Peyer's patch (tissue), 4 donors: ENCODE data around the gene PYGO2. TPM values are rescaled to one million over a fixed set of nuclear protein-coding genes. Genes with fewer than 3 reads are reported as not detected.

Experiments
- DNase-seq, 3 donors: peaks; one replicate each; pipeline ENCODE4 v3.0.0-alpha.2; 2017 to 2019
- H3K27ac ChIP-seq, 4 donors: fragments of 200-600 bp; sonication (generic); one replicate each; pipeline ENCODE4 v1.5.1; 2016 to 2019
- H3K27me3 ChIP-seq, 2 donors: fragments of 200-600 bp; sonication (generic); one replicate each; pipeline ENCODE4 v1.5.1; 2019
- H3K36me3 ChIP-seq, 3 donors: fragments of 200-600 bp; sonication (generic); one replicate each; pipeline ENCODE4 v1.5.1; 2016 to 2019
- H3K4me1 ChIP-seq, 4 donors: fragments of 200-600 bp; sonication (generic); one replicate each; pipeline ENCODE4 v1.5.1; 2016 to 2019
- H3K4me3 ChIP-seq, 4 donors: fragments of 200-600 bp; sonication (generic); 1 replicate in 3 of 4; 2 replicates in 1 of 4; pipeline ENCODE4 v1.5.1; 2016 to 2019; ENCODE audit warnings: mild to moderate bottlenecking in 1 of 4
- H3K9me3 ChIP-seq, 4 donors: fragments of 200-600 bp; sonication (generic); one replicate each; pipeline ENCODE4 v1.5.1; 2016 to 2019; ENCODE audit warnings: mild to moderate bottlenecking in 1 of 4
- POLR2A ChIP-seq, 2 donors: fragments of 450-650 bp; IDR thresholded peaks; one replicate each; pipeline ENCODE4 v1.5.1; 2017; ENCODE audit warnings: antibody characterized with exemption in 2 of 2, mild to moderate bottlenecking in 2 of 2, moderate library complexity in 2 of 2
- total RNA-seq, 4 donors: library from RNA; depleted of rRNA; stranded (reverse); fragments of >200 nt; gene quantifications; one replicate each; pipeline ENCODE4 v1.1.0, GENCODE V29; 2016
- TF ChIP-seq, protein P1 (sequence below), 6 experiments: fragments of 450-650 bp in 4 of 6; fragments of 200-600 bp in 2 of 6; sonication (generic) in 1 of 6; IDR thresholded peaks; one replicate each; pipeline ENCODE4 v1.5.1; 2017 to 2019; ENCODE audit warnings: antibody characterized with exemption in 6 of 6, mild to moderate bottlenecking in 3 of 6, moderate library complexity in 1 of 6

PYGO2 gene
- total RNA-seq, 4 donors from 2014 or later: 32.2 to 48.9 (median 34.2) TPM

- Histone ChIP-seq H3K27ac (no peak overlapping the region), H3K4me3 (no peak overlapping the region), H3K27me3 (no peaks in the 10 kb centered on the region), H3K36me3 (peaks cover 0 to 19% (median 0%) of the 10 kb centered on the region in 3 donors), H3K4me1 (peaks cover 0 to 10% (median under 1%) of the 10 kb centered on the region in 4 donors), H3K9me3 (no peaks in the 10 kb centered on the region)
- DNase-seq: no peak
- TF ChIP-seq, protein P1, sequence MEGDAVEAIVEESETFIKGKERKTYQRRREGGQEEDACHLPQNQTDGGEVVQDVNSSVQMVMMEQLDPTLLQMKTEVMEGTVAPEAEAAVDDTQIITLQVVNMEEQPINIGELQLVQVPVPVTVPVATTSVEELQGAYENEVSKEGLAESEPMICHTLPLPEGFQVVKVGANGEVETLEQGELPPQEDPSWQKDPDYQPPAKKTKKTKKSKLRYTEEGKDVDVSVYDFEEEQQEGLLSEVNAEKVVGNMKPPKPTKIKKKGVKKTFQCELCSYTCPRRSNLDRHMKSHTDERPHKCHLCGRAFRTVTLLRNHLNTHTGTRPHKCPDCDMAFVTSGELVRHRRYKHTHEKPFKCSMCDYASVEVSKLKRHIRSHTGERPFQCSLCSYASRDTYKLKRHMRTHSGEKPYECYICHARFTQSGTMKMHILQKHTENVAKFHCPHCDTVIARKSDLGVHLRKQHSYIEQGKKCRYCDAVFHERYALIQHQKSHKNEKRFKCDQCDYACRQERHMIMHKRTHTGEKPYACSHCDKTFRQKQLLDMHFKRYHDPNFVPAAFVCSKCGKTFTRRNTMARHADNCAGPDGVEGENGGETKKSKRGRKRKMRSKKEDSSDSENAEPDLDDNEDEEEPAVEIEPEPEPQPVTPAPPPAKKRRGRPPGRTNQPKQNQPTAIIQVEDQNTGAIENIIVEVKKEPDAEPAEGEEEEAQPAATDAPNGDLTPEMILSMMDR (IDR thresholded peaks at IDR 0.05): no peak
- no peak for TF ChIP-seq POLR2A (IDR thresholded peaks at IDR 0.05)
Measured at GRCh38 chr1:154994269-154994587, 32.6 kb upstream of the PYGO2 start.

GRCh38 chr1:154993572-154994268 lies 32.1 kb upstream of the PYGO2 start, which contains the start of gene LENEP:
Gene LENEP (plus strand): TSS chr1:154993586. CDS start chr1:154993608, 22 bp downstream.
- Histone ChIP-seq H3K27ac (no peak within 1 kb of the TSS), H3K27me3 (no peaks in the 10 kb centered on the region), H3K4me3 (no peak within 1 kb of the TSS), H3K9me3 (no peaks in the 10 kb centered on the region), H3K4me1 (peaks cover 0 to 10% (median 0%) of the 10 kb centered on the region in 4 donors), H3K36me3 (peaks cover 0 to 19% (median 0%) of the 10 kb centered on the region in 3 donors)
- DNase-seq: peak in 1 of 3 donors; percentile 34
- TF ChIP-seq, protein P1 (IDR thresholded peaks at IDR 0.05): no peak
- TF ChIP-seq POLR2A (IDR thresholded peaks at IDR 0.05): no peak

- no peak for TF ChIP-seq POLR2A (IDR thresholded peaks at IDR 0.05)
- TF ChIP-seq, protein P1 (IDR thresholded peaks at IDR 0.05): no peak
- no peaks in the 10 kb centered on the region for H3K9me3 ChIP-seq
- no peak overlapping the region for H3K27ac ChIP-seq
- peaks cover 0 to 17% (median 0%) of the 10 kb centered on the region in 4 donors for H3K4me1 ChIP-seq
- H3K27me3 ChIP-seq: no peaks in the 10 kb centered on the region
- H3K4me3 ChIP-seq: no peak overlapping the region
- peak in 1 of 3 donors; percentile 49 for DNase-seq
- H3K36me3 ChIP-seq: peaks cover 0 to 27% (median 0%) of the 10 kb centered on the region in 3 donors
Measured at GRCh38 chr1:154992721-154993571, 31.4 kb upstream of the PYGO2 start.

DNA sequence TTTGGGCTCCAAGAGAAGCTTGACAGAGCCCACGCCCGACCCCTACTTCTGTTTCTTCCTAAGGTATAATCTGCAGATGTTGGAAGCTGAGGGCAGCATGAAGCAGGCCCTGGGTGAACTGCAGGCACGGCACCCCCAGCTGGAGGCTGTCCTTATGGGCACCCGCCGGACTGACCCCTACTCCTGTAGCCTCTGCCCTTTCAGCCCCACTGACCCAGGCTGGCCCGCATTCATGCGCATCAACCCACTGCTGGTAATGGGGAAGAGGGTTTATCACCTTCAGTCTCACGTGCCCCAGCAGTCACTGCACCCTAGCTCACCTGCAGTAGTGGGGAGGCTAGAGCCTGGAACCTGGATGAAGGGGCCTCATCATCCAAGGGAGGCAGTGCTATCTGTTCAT lies 28.7 kb upstream of the PYGO2 start:
- H3K36me3 ChIP-seq: peaks cover 0 to 33% (median 0%) of the 10 kb centered on the region in 3 donors
- TF ChIP-seq, protein P1 (IDR thresholded peaks at IDR 0.05): no peak
- TF ChIP-seq POLR2A (IDR thresholded peaks at IDR 0.05): no peak

GRCh38 chr1:154989195-154989860 lies 27.7 kb upstream of the PYGO2 start:
- H3K27ac ChIP-seq: peak overlapping the region in 2 of 4 donors; percentile 13 to 46
- DNase-seq: peak in 2 of 3 donors; percentile 66 to 68
- peaks cover 0 to 33% (median 0%) of the 10 kb centered on the region in 3 donors for H3K36me3 ChIP-seq
- peaks cover 0 to 18% (median 0%) of the 10 kb centered on the region in 4 donors for H3K4me1 ChIP-seq
- no peak for TF ChIP-seq POLR2A (IDR thresholded peaks at IDR 0.05)
- TF ChIP-seq, protein P1 (IDR thresholded peaks at IDR 0.05): no peak
- H3K4me3 ChIP-seq: no peak overlapping the region
- H3K27me3 ChIP-seq: no peaks in the 10 kb centered on the region
- H3K9me3 ChIP-seq: no peaks in the 10 kb centered on the region

More for the DNA sequence above, 28.7 kb upstream of the PYGO2 start:
- H3K27me3 ChIP-seq: no peaks in the 10 kb centered on the region
- no peak overlapping the region for H3K27ac ChIP-seq
- H3K4me3 ChIP-seq: no peak overlapping the region
- peaks cover 0 to 17% (median 0%) of the 10 kb centered on the region in 4 donors for H3K4me1 ChIP-seq
- no peaks in the 10 kb centered on the region for H3K9me3 ChIP-seq
- peak in 1 of 3 donors; percentile 31 for DNase-seq
